SK-N-SH (cell line): ENCODE data around the gene HS3ST5. TPM values are rescaled to one million over a fixed set of nuclear protein-coding genes. Genes with fewer than 3 reads are reported as not detected.

Source experiments
- CTCF ChIA-PET: fragments of 300-600, 350-600 bp; formaldehyde crosslinking; extraction: SDS; loops from one replicate; lab custom pipeline; 2021; lab: Yijun Ruan, JAX
- POLR2A ChIA-PET: fragments of 350-600 bp; sonication (Branson Sonifier 250); formaldehyde crosslinking; extraction: SDS; loops from one replicate; lab custom pipeline; 2020; ENCODE audit warnings: antibody characterized with exemption, inconsistent platforms; lab: Yijun Ruan, JAX
- DNase-seq: peaks from one replicate; pipeline ENCODE4 v3.0.0; 2012
- H2AFZ ChIP-seq: fragments of 200-600 bp; sonication (generic); 2 replicates; pipeline ENCODE4 v1.8.1; 2016; ENCODE audit warnings: antibody characterized with exemption, mild to moderate bottlenecking, low read depth
- H3F3A ChIP-seq: fragments of 200-600 bp; sonication (generic); replicated peaks from 2 replicates; pipeline ENCODE3; 2016; ENCODE audit warnings: antibody characterized with exemption, mild to moderate bottlenecking; ENCODE audit not compliant: insufficient read depth
- H3K27ac ChIP-seq, 2 experiments: fragments of 200-500 bp in 1 of 2; fragments of 200-600 bp in 1 of 2; sonication (Bioruptor generic) in 1 of 2; sonication (generic), shearing (Covaris generic) in 1 of 2; 2 replicates each; pipeline versions ENCODE4 v1.5.1 to v1.6.1; 2014 to 2016; ENCODE audit warnings: low read depth in 2 of 2, inconsistent platforms in 1 of 2, low read length in 1 of 2, mild to moderate bottlenecking in 1 of 2, mixed read lengths in 1 of 2
- H3K27me3 ChIP-seq: fragments of 200-600 bp; sonication (generic), shearing (Covaris generic); 2 replicates; pipeline ENCODE4 v1.6.1; 2016; ENCODE audit warnings: mixed run types; ENCODE audit not compliant: insufficient read depth
- H3K36me3 ChIP-seq, 2 experiments: fragments of 200-500 bp in 1 of 2; fragments of 200-600 bp in 1 of 2; sonication (Bioruptor generic) in 1 of 2; sonication (generic) in 1 of 2; replicated peaks in 1 of 2; 2 replicates each; pipeline versions ENCODE3 to v1.5.1; 2014 to 2016; ENCODE audit warnings: low read length in 1 of 2, mild to moderate bottlenecking in 1 of 2; ENCODE audit not compliant: insufficient read depth in 2 of 2, control insufficient read depth in 1 of 2
- H3K4me1 ChIP-seq, 2 experiments: fragments of 200-500 bp in 1 of 2; fragments of 200-600 bp in 1 of 2; sonication (Bioruptor generic) in 1 of 2; sonication (generic), shearing (Covaris generic) in 1 of 2; 2 replicates each; pipeline versions ENCODE4 v1.5.1 to v1.6.1; 2014 to 2016; ENCODE audit warnings: low read depth in 1 of 2, low read length in 1 of 2, mixed run types in 1 of 2; ENCODE audit not compliant: insufficient read depth in 2 of 2, control insufficient read depth in 1 of 2
- H3K4me2 ChIP-seq: fragments of 200-600 bp; sonication (generic), shearing (Covaris generic); 2 replicates; pipeline ENCODE4 v1.6.1; 2017; ENCODE audit warnings: mixed run types
- H3K4me3 ChIP-seq, 2 experiments: fragments of 200-500 bp in 1 of 2; fragments of 200-600 bp in 1 of 2; sonication (Bioruptor generic) in 1 of 2; sonication (generic), shearing (Covaris generic) in 1 of 2; 2 replicates each; pipeline versions ENCODE4 v1.5.1 to v1.8.1; 2014 to 2016; ENCODE audit warnings: low read depth in 2 of 2, inconsistent platforms in 1 of 2, low read length in 1 of 2, mild to moderate bottlenecking in 1 of 2, mixed read lengths in 1 of 2, moderate library complexity in 1 of 2
- H3K79me2 ChIP-seq: fragments of 200-600 bp; sonication (generic); 2 replicates; pipeline ENCODE4 v1.8.1; 2017; ENCODE audit warnings: mild to moderate bottlenecking; ENCODE audit not compliant: insufficient read depth
- H3K9ac ChIP-seq: fragments of 200-600 bp; sonication (generic); 2 replicates; pipeline ENCODE4 v1.6.1; 2017; ENCODE audit warnings: mixed run types
- H3K9me2 ChIP-seq: fragments of 200-600 bp; sonication (generic); 2 replicates; pipeline ENCODE4 v1.6.1; 2017; ENCODE audit warnings: mixed run types
- H3K9me3 ChIP-seq: fragments of 200-600 bp; sonication (generic); 2 replicates; pipeline ENCODE4 v1.6.1; 2017; ENCODE audit warnings: mixed run types, mild to moderate bottlenecking, moderate library complexity
- H4K20me1 ChIP-seq: fragments of 200-600 bp; sonication (generic); 2 replicates; pipeline ENCODE4 v1.6.1; 2017; ENCODE audit warnings: mild to moderate bottlenecking, mixed run types; ENCODE audit not compliant: insufficient read depth
- CTCF ChIP-seq: fragments of 200-600 bp; sonication (generic); IDR thresholded peaks from 2 replicates; pipeline ENCODE4 v1.6.1; 2017; ENCODE audit warnings: antibody characterized with exemption, mild to moderate bottlenecking, moderate library complexity
- ELF1 ChIP-seq: IDR thresholded peaks from 2 replicates; pipeline ENCODE4 v1.4.0; 2012
- EP300 ChIP-seq, 2 experiments: IDR thresholded peaks; 2 replicates each; pipeline versions ENCODE4 v1.4.0 to v1.6.1; 2012; ENCODE audit warnings: borderline replicate concordance in 1 of 2, low read depth in 1 of 2, low read length in 1 of 2
- FOXJ3 ChIP-seq: sonication (generic); formaldehyde crosslinking; IDR thresholded peaks from 2 replicates; pipeline ENCODE4 v1.5.1; 2020; ENCODE audit warnings: mild to moderate bottlenecking, missing genetic modification reagents
- GABPA ChIP-seq: IDR thresholded peaks from 2 replicates; pipeline ENCODE4 v1.4.0; 2012; ENCODE audit warnings: low read depth, mild to moderate bottlenecking
- IRF3 ChIP-seq: fragments of 150-350 bp; IDR thresholded peaks from 2 replicates; pipeline ENCODE4 v1.6.1; 2016; ENCODE audit warnings: mild to moderate bottlenecking, low read depth, low read length
- MXI1 ChIP-seq: IDR thresholded peaks from 2 replicates; pipeline ENCODE4 v1.6.1; 2012; ENCODE audit warnings: mild to moderate bottlenecking, low read depth, low read length, improper control_type of control experiment
- NRF1 ChIP-seq: IDR thresholded peaks from 2 replicates; pipeline ENCODE4 v1.6.1; 2012; ENCODE audit warnings: low read depth, mild to moderate bottlenecking, low read length
- PBX3 ChIP-seq: IDR thresholded peaks from 2 replicates; pipeline ENCODE4; 2012
- RAD21 ChIP-seq: IDR thresholded peaks from 2 replicates; pipeline ENCODE4 v1.6.1; 2012; ENCODE audit warnings: mild to moderate bottlenecking, low read length
- RCOR1 ChIP-seq: fragments of 150-350 bp; IDR thresholded peaks from 2 replicates; pipeline ENCODE4 v1.6.1; 2017; ENCODE audit warnings: antibody characterized with exemption, low read length
- SMC3 ChIP-seq: IDR thresholded peaks from 2 replicates; pipeline ENCODE4 v1.6.1; 2012; ENCODE audit warnings: low read depth, low read length, improper control_type of control experiment
- TAF1 ChIP-seq: IDR thresholded peaks from 2 replicates; pipeline ENCODE4 v1.6.1; 2012; ENCODE audit warnings: low read depth, mild to moderate bottlenecking, low read length, moderate library complexity, borderline replicate concordance
- USF1 ChIP-seq: IDR thresholded peaks from 2 replicates; pipeline ENCODE4 v1.4.0; 2012; ENCODE audit warnings: low read depth, borderline replicate concordance
- USF2 ChIP-seq: fragments of 150-350 bp; IDR thresholded peaks from 2 replicates; pipeline ENCODE4 v1.6.1; 2017; ENCODE audit warnings: antibody characterized with exemption, low read length, low read depth, borderline replicate concordance
- YY1 ChIP-seq: IDR thresholded peaks from 2 replicates; pipeline ENCODE4 v1.4.0; 2012; ENCODE audit warnings: low read depth, mild to moderate bottlenecking
- ZBTB33 ChIP-seq: IDR thresholded peaks from 2 replicates; pipeline ENCODE4 v1.4.0; 2012; ENCODE audit warnings: low read depth, borderline replicate concordance
- WGBS: methylation state at CpG from one replicate; pipeline ENCODE4 v1.1.6; 2017; ENCODE audit warnings: low lambda C conversion rate; 5-methylcytosine and 5-hydroxymethylcytosine counted together
- polyA plus RNA-seq, 3 experiments: library from polyadenylated mRNA; depleted of rRNA; stranded (reverse); fragments of >200 nt; gene quantifications; 2 replicates each; pipeline ENCODE4 v1.2.3, GENCODE V29; 2012

The HS3ST5 gene
- polyA plus RNA-seq, 1 of the 3 experiments (the other 2 are of a cell fraction) = 0.02 TPM

- CTCF ChIA-PET = interaction anchor here (1.5 kb wide), 1 partner anchor 59 kb away, joined by 3 read pairs; no protein-coding TSS in a partner anchor
- Histone ChIP-seq H2AFZ (no peak overlapping the region), H3K4me3 (no peak overlapping the region), H3K27ac (no peak overlapping the region), H3K9me3 (no peaks in the 10 kb centered on the region), H3K4me1 (peaks cover 0 to 7% of the 10 kb centered on the region in 2 experiments; a peak in 1 of 4 replicates), H3K9ac (no peak overlapping the region), H3K36me3 (no peaks in the 10 kb centered on the region), H3K9me2 (no peaks in the 10 kb centered on the region), H3K27me3 (no peaks in the 10 kb centered on the region), H3K79me2 (no peaks in the 10 kb centered on the region), H3F3A (no peaks in the 10 kb centered on the region), H4K20me1 (no peaks in the 10 kb centered on the region), H3K4me2 (no peak overlapping the region)
- TF ChIP-seq ELF1 (no peak), YY1 (no peak), USF2 (no peak), USF1 (no peak), SMC3 (no peak), RAD21 (no peak), CTCF (no peak), GABPA (no peak), PBX3 (no peak), IRF3 (no peak), FOXJ3 (CRISPR knock-in tag) (no peak), TAF1 (no peak), EP300 (IDR thresholded peaks at IDR 0.05; ENCODE audit: borderline replicate concordance in 1 of 2, low read depth in 1 of 2, low read length in 1 of 2) (no peak), RCOR1 (no peak), ZBTB33 (no peak), MXI1 (no peak), NRF1 (no peak)
- DNase-seq = no peak
- WGBS = 57% methylated on average over 1 of the region's 1 CpG
- POLR2A ChIA-PET = no interaction called here
Observed at GRCh38 chr6:114053791-114054190, 289.0 kb downstream of the HS3ST5 start.
